HG03039 (cell line): ENCODE results near the gene SLC9A5.

Experiments
- ATAC-seq: cut with Tn5 transposase; IDR thresholded peaks from one replicate; pipeline ENCODE4 v1.9.1; 2021; ENCODE audit warnings: mild to moderate bottlenecking, moderate library complexity; ENCODE audit not compliant: unreplicated experiment

The SLC9A5 gene, protein sequence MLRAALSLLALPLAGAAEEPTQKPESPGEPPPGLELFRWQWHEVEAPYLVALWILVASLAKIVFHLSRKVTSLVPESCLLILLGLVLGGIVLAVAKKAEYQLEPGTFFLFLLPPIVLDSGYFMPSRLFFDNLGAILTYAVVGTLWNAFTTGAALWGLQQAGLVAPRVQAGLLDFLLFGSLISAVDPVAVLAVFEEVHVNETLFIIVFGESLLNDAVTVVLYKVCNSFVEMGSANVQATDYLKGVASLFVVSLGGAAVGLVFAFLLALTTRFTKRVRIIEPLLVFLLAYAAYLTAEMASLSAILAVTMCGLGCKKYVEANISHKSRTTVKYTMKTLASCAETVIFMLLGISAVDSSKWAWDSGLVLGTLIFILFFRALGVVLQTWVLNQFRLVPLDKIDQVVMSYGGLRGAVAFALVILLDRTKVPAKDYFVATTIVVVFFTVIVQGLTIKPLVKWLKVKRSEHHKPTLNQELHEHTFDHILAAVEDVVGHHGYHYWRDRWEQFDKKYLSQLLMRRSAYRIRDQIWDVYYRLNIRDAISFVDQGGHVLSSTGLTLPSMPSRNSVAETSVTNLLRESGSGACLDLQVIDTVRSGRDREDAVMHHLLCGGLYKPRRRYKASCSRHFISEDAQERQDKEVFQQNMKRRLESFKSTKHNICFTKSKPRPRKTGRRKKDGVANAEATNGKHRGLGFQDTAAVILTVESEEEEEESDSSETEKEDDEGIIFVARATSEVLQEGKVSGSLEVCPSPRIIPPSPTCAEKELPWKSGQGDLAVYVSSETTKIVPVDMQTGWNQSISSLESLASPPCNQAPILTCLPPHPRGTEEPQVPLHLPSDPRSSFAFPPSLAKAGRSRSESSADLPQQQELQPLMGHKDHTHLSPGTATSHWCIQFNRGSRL

DNA sequence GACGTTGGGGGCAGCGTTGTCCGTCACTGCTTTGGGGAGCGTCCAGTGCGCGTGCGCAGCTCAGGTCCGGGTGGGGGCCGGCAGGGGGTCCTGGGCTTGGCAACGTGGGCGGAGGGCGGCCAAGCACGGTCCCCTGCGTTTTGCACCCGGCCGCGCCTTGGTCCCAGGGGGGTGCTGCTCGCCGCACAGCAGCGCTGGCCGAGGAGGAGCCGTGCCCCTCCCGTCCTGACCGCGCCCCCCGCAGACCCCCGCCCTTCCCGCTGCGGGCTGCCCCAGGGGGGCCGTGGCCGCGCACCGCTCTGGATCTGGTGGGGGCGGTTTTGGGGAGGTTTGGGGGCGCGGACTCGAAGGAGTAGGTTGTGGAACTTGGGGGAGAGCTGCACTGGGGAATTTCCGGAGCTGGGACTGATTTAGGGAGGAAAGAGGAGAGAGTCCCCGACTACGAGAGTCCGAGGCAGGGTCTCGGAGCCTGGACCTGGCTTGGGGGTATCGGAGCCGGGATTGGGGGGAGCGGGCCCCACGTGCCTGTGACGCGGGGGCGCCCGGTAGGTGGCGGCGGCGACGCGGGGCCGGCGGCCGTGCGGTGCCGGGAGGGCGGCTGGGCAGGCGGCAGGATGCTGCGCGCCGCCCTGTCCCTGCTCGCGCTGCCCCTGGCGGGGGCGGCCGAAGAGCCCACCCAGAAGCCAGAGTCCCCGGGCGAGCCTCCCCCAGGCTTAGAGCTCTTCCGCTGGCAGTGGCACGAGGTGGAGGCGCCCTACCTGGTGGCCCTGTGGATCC is at the start of gene SLC9A5:
Gene SLC9A5 (plus strand): TSS at position 579 of the 777 bp plus-strand sequence. CDS start 36 bp downstream, at position 615.
- ATAC-seq = no peak

DNA sequence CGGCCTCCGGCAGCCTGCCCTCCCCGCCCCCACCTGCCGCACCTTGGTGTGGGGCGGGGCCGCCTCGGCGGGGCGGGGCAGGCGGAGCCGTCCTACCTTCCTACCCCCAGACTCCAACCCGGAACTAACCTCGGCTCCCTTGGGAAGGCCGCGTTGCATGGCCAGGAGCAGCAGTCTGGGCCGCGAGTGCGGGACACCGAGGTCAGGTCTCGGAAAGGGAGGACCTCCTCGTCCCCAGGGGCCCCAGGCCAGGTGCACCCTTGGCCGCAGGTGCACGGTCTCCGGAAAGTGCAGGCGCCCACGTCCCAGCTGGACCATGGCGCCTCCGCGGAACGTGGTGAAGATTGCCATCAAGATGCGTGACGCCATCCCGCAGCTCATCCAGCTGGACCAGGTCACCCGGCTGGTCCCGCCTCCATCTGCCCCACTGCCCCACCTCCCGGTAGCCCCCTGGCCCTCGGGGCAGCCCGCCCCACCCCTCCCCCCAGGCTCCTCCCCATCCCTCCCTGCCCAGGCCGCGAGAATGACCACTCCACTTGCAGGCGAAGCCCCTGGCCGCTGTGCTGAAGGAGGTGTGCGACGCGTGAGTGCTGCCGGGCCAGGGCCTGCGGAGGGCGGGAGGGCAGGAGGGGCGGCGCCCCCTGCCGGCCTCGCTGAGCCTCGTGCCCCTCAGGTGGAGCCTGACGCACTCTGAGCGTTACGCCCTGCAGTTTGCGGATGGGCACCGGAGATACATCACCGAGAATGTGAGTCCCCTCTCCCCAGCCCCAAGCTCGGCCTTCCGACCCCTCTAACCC is 49.6 kb upstream of the SLC9A5 start, which contains the start of gene ELMO3:
Gene ELMO3 (plus strand): TSS at position 121 of the 797 bp plus-strand sequence. CDS start 196 bp downstream, at position 317.
- no peak for ATAC-seq

DNA sequence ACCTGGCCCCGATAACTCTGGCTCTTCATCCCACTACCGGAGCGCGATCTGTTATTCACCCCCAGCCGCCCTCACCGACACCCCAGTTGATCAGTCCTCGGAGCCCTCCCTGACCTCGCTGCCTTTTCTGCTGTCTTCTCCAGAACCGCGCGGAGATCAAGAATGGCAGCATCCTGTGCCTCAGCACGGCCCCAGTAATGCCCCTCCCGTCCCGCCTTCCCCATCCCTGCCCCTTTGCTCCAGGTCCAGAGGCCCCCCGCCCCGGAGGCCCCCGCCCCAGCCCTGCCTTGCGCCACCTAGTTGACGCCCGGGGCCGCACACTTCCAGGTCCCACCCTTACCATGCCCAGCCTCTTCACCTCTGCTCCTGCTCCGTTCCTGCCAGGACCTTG is 49.0 kb upstream of the SLC9A5 start:
- no peak for ATAC-seq

DNA sequence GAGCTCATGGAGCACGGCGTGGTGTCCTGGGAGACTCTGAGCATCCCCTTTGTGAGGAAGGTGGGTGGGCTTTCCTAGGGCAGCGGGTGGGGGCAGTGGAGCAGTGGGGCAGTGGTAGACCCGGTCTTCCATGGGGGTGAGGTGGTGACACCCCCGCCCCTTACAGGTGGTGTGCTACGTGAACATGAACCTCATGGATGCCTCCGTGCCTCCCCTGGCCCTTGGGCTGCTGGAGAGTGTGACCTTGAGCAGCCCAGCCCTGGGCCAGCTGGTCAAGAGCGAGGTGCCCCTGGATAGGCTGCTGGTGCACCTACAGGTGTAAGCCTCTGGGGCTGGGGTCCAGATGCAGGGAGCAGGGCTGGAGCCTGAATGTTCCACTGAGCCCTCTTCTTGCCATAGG is 48.3 kb upstream of the SLC9A5 start:
- no peak for ATAC-seq

DNA sequence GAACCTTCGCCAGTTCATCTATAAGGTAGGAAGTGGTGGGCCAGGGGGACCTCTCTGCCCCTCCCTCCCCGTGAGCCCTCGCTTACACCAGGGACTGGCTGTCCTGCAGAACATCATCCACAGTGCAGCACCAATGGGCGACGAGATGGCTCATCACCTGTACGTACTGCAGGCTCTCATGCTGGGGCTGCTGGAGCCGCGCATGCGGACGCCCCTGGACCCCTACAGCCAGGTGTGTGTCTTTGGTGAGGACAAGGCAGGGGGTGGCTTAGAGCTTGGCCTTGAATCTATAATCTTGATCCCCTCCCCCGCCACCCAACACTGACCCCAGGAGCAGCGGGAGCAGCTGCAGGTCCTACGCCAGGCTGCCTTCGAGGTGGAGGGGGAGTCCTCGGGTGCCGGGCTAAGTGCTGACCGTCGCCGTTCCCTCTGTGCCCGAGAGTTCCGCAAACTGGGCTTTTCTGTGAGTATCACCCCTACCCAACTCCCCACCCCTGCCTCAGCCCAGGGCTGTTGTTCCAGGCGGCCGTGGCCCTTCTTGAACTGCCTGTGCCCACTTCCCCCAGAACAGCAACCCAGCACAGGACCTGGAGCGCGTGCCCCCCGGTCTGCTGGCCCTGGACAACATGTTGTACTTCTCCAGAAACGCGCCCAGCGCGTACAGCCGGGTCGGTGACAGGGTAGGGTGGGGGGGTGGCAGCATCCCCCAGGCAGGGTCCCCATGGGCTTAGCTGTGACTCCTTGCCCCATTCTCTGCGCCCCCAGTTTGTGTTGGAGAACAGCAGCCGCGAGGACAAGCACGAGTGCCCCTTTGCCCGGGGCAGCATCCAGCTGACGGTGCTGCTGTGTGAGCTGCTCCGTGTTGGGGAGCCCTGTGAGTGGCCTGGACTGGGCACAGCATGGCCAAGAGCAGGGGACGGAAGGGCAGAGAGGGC is 47.1 kb upstream of the SLC9A5 start:
- ATAC-seq = no peak

DNA sequence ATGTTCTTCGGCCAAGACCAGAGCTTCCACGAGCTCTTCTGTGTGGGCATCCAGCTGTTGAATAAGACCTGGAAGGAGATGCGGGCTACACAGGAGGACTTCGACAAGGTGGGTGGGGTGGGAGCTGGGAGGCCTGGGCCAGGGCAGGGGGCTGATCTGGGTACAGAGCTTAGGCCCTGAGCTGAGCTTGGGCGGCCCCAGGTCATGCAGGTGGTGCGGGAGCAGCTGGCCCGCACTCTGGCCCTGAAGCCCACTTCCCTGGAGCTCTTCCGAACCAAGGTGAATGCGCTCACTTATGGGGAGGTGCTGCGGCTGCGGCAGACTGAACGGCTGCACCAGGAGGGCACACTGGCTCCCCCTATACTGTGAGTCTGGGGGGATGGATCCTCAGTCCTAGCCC is 46.4 kb upstream of the SLC9A5 start:
- no peak for ATAC-seq

DNA sequence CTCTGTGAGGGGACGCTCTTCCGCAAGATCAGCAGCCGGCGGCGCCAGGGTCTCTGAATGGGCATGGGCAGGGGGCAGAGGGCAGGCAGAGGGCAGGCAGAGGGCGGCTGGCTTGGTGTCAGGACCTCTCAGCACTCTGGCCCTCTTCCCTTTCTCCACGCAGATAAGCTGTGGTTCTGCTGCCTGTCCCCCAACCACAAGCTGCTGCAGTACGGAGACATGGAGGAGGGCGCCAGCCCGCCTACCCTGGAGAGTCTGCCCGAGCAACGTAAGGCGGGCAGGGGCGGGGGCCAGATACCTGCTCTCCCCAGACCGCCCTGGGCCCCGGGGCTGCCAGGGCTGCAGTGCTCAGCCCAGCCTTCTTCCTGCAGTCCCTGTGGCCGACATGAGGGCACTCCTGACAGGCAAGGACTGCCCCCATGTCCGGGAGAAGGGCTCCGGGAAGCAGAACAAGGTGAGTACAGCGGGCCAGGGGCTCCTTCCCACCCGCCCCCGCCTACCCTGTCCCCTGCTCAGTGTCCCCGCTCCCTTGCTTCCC is 45.8 kb upstream of the SLC9A5 start:
- no peak for ATAC-seq

DNA sequence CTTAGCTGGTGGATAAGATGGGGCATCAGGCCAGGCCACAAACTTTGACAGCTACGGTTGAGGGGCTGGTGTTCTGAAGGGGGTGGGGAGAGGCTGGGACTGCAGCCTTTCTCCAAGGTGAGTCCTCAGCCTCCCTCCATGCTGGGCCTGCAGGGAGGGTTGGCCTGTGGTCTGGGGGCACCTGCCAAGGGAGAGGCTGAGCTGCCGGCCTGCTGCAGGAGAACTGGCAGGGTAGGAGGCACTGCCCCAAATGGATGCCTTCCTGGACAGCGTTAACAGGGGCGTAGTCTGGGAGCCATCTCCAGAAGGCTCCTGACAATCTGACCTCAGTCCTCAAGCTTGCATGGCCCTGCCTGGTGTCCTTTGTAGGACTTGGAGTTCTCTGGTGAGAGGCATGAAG is 44.7 kb upstream of the SLC9A5 start:
- ATAC-seq = no peak

DNA sequence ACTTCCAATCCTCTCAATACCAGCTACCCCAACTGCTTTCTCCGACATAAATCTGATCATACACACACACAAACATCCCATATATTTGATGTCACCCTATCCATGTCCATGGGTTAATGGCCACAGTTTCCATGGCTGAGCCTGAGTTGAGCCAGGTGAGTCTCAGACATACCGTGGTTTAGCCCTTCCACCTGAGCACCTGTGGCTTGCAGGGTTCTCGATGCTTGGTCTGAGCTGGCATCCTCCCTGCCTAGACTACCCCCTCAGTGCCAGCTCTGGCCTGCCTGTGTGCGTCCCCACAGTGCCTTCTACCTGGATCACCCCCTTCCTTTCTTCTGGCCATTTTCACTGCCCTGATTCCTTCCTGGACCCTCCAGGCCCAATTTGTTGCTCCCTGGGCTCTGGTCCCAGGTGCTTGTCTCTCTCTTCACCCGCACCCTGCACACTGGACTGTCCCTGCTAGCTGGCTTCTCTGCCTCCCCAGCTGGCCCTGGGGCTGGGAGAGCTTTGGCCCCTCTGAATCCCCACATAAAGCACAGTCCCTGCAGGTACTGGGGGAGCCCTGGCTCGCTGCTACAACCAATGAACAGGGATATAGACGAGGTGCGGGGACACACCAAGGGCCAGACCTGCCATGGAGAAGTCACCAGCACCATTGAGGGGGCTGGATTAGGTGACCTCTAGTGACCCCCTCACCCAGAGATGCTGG is 42.5 kb upstream of the SLC9A5 start:
- ATAC-seq = no peak

DNA sequence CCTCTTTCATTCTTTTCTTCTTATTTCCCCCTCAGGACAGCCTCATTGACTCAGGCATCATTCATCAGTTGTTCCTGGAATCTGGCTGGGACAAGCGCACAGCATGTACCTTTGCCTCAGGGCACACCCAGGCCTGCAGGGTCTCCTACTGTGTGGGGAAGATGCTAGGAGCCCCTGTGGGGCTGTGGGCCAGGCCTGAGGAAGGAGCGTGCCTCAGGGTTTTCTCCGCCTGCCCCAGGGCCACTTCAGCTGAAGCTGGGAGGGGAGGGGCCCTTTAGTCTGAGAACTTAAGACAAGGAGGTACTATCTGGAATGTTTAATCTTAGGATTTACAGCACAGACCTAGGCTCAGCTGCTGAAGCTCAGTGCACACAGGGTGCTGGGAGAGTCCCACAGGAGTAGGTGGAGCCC is 41.9 kb upstream of the SLC9A5 start:
- ATAC-seq = no peak

DNA sequence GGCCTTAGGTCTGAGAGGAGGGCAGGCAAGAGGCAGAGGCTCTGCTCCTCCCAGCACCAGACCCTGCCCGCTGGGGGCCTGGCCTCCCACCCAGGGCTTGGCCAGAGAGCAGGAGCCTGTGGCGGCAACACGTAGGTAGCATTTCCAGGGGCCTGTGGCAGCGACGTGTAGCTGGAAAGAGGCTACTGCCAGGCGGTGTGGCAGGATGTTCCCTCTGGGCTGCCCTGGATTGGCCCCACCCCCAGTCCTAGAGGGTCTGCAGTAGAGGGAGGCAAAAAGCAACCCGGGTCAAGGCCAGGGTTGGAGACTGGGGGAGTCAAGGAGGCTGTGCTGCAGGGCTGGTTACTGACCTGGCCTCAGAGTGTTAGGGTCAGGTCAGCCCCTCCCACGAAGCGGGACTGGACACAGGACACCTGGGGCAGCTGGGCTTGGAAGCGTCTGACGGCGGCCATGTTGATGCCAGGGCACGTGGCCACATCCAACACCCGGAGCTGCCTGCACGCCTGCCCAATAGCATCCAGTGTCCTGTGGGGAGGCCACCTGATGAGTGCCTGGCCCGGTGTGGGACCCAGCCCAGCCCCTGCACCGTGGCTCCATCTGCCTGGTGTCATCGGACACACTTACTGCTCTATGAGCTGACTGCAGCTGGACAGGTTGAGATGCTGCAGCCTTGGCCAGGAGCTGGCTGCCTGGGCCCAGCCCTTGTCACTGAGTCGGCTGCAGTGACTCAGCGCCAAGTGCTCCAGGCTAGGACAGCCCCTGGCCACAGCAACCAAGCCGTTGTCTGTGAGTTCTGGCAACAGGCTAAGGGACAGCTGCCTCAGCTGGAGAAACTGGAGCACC is 41.3 kb upstream of the SLC9A5 start:
- ATAC-seq = no peak

DNA sequence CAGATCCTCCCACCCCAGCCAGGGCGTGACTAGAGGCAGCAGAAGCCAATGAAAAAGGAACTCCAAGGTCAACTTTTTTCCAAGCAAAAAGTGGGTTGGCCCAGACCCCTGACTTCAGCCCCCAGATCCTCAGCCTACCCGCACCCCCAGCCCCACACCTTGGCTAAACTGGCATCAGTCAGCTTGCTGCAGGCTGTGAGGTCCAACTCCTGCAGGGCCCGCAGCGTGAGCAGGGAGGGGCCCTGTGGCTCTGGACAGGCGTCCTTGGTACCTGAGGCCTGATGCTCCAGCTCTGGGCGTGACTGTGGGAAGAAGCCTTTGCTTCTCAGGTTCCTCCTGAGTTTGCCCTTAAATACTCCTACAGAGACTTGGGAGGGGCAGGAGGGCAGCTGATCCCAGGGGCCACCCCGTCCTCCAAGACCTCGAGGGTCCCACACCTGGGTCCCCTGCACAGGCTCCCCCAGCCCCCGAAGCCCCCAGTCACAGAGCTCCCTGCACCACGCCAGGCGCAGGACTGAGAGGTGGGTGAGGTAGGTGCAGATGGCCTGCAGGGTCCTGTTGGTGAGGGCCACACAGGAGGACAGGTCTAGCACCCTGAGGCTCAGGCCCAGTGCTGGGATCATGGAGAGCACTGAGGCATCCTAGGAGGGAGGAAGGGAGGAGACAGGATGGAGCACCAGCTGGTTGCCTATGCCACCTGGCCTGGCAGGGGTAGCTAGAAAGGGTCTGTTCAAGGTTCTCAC is 40.5 kb upstream of the SLC9A5 start:
- no peak for ATAC-seq

DNA sequence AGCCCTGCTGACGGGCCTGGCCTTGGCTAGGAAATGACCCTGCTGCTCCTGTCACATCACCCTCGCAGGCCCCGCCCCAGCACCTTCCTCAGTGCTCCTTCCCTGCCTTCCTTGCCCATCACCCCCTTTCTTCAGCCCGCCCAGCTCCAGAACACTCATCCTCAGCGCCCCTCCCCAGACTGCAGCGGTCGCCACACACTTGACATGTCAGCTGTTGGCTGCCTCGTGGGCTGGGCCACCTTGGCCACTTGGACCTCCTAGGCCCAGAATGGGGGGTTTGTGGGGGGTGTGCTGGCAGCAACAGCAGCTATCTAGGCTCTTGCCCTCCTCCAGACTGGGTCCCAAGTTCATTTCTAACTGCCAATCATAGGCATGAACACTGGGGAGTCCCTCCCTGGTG is 39.2 kb upstream of the SLC9A5 start:
- no peak for ATAC-seq

DNA sequence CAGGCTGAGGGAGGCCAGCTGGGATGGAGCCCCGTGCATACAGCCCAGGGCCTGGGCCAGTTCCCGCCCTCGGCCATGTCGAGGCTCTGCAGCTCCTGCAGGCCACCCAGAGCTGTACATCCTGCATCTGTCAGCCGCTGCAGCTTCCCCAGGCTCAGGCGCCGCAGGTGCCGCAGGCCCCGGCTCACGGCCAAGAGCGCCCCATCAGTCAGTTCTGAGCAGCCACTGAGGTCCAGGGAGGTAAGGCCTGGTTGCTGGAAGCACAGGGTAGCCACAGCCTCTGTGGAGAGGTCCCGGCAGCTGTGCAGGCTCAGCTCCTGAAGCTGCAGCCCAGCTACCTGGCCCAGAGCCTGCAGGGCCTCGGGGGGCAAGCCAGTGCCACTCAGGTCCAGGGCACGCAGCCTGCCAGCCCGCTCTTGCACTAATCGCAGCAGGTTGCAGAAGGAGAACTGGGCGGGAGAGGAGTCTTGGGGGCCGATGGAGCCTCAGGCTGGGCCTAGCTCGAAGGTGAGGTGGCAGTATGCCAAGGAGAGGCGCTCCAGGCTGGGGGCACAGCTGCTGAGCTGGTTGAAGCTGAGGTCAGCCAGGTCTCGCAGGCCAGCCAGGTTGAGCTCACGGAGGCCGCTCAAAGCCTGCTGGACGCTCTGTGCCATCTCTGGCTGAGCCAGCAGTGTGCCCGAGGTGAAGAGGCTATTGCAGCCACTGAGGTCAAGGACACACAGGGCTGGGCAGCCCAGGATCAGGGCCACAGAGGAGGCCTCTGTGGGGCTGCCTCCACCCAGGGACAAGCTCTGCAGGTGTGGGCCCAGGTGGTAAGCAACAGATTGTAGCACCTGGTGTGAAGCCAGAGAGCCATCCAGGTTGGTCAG is 38.5 kb upstream of the SLC9A5 start:
- no peak for ATAC-seq

DNA sequence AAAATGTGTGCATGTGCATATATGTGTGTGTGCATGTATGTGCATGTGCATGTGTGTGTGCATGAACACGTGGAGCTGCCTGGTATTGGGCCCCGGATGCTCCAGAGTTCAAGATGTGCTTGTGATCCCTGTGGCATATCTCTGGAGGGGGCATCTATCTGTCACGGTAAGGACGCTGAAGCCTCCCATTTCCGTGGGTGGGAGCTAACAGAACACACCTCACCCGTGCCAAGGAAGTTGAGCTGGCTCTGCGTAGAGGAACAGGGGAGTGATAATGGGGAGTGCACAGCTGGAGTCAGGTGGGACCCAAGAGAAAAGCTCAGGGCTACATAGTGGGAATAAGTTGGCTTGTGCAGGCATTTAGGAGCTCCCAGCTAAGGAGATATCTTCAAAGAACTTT is 37.1 kb upstream of the SLC9A5 start:
- ATAC-seq = no peak

DNA sequence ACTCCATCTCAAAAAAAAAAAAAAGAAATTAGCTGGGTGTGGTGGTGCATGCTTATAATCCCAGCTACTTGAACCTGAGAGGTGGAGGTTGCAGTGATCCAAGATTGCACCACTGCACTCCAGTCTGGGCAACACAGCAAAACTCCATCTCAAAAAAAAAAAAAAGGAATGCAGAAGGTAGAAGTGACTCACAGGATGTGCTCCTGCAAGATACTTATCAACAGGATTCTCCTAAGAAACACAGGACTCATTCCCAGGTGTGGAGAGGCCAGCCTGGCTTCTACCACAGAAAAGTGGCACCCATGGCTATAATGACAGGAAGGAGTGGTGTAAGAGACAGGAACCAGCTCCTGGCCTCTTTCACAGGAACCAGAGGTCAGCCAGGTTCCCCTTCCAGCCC is 36.0 kb upstream of the SLC9A5 start:
- ATAC-seq = no peak
